GM19438 (cell line): Measurements from ENCODE around the gene XYLT1.
"Not testable (repeated sequence)": the region's sequence is repeated elsewhere in the genome, so short reads cannot be mapped to it uniquely, and the experiment has no call there.

Experiments used
- ATAC-seq: cut with Tn5 transposase; IDR thresholded peaks from one replicate; pipeline ENCODE4 v1.9.1; 2021; ENCODE audit warnings: low read depth; ENCODE audit not compliant: unreplicated experiment

Gene XYLT1

DNA sequence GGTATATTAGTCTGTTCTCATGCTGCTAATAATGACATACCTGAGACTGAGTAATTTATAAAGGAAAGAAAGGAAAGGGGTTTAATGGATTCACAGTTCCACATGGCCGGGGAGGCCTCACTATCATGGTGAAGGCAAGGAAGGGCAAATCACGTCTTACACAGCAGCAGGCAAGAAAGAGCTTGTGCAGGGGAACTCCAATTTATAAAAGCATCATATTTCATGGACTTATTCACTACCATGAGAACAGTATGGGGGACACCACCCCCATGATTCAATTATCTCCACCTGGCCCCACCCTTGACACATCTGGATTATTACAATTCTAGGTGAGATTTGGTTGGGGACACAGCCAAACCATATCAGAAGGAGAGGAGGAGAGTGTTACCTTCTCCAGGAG, 17.7 kb upstream of the XYLT1 start:
- no peak for ATAC-seq

DNA sequence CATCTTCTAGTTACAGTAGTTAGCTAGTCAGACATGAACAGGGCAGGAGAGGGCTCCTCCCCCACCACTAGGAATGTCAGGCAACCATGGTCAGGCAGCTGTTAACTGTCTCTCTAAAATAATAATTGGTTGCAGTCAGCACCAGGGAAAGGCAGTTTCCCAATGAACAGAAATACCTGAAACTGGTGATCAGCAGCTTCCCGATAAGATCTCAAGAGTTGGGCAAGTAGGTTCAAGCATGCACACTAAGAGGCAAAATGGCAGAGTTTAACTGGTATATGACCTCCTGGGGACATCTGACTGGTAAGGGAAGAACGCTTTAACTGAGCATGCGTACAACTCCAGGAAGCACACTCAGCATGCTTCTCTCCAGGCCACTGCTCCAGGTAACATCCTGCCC, 12.6 kb upstream of the XYLT1 start:
- no peak for ATAC-seq

DNA sequence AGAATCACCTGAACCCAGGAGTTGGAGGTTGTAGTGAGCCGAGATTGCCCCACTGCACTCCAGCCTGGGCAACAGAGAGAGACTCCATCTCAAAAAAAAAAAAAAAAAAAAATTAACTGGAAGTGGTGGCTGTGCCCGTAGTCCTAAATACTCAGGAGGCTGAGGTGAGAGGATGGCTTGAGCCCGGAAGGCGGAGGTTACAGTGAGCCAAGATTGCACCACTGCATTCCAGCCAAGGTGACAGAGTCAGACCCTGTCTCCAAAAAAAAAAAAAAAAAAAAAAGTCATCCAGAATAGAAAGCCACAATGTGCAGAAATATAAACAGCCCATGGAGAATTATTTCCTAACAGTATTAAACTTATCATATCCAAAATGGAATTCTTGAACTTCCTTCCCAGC, 11.6 kb upstream of the XYLT1 start:
- ATAC-seq: not testable (repeated sequence)

DNA sequence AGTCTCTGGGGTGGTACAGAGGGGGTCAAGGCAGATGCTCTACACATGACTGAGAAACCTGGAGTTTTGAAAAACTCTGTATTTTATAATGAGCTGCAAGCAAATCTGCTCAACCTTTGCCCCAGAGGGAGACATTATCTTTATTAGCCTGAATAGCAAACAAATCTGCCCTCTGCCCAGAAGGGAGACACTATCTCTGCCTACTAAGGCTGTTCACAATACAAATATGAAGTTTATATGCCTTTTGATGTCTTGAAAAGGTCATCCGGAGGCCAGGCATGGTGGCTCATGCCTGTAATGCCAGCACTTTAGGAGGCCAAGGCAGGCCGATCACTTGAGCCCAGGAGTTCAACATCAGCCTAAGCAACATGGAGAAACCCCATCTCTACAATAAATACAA, 11.0 kb upstream of the XYLT1 start:
- no peak for ATAC-seq

DNA sequence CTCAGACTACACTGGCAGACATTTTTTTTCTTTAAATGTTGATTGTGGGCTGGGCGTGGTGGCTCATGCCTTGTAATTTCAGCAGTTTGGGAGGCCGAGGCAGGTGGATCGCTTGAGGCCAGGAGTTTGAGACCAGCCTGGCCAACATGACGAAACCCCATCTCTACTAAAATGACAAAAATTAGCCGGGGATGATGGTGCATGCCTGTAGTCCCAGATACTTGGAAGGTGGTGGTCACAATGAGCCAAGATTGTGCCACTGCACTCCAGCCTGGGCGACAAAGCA, 6.4 kb upstream of the XYLT1 start:
- not testable (repeated sequence) for ATAC-seq

DNA sequence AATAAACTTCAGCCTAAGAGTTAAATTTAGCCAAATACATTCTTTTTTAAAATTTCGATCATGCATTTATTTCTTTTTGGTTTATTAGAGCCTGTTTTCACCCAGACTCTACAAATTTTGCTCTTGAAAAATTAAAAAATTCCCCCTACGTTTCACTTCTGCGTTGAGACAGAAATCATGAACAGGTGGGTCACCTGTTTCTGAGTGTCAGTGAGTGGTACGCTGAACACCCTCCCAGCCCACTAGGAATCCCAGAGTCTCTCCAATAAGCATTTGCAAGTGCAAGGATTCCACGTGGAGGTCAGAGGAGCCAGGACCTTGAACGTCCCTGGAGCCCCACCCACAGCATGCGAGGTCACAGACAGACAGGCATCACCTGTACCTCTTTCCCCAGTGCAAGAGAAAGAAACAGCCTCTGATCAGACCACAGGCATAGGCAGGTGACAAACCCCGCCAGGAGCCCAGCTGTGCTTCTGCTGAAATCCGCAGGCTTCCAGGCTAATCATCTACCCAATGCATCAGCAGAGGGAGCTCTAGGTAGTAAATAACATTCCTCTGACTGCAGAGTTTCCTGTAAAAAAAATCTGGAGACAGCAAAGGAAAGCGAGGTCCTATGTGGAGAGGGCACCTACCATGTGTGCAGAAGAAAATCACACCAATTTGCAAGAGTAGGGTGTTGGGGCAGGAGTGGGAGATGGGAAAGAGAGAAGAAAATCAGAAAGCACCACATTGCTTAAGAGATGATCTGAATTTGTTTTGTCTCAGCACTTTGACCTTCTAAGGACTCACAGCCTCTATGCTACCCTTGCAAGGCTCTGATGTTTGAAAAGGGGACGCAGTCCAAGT, 5.9 kb upstream of the XYLT1 start:
- ATAC-seq: no peak

DNA sequence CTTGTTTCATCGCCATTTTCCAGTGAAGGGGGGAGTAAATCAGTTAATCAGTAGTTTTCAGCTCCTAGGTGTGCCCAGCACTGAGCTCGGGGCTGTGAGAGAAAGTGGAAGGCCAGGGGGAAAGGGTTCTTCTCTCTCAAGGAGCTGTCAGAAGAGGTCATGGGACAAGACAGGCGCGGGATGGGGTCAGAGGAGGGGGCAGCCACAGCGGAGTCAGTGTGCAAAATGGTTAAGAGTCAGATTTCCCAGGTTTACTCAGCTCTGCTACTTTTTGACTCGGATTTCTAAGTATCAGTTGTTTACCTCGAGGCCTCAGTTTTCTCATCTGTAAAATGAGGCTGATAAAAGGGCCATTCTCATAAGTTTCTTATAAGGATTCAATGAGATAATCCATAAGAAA, 4.3 kb upstream of the XYLT1 start:
- ATAC-seq: no peak

DNA sequence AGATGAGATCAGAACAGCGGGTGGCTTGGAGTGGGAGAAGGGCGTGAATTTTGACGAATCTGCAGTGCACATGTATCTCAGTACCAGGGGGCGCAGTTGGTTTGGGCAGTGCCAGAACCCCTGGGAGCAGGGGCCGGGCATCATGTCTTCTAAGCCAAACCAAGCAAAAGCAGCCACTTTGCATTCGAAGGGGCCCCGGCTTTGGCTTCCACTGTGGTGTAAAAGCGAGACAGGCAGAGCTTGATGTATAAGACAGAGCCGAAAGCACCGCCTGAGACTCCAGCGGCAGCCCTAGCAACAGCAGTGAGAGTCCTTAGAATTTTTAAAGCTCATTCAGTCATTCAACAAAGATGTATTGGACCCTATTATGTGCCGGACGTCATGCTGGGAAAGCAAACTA, 3.8 kb upstream of the XYLT1 start:
- no peak for ATAC-seq

DNA sequence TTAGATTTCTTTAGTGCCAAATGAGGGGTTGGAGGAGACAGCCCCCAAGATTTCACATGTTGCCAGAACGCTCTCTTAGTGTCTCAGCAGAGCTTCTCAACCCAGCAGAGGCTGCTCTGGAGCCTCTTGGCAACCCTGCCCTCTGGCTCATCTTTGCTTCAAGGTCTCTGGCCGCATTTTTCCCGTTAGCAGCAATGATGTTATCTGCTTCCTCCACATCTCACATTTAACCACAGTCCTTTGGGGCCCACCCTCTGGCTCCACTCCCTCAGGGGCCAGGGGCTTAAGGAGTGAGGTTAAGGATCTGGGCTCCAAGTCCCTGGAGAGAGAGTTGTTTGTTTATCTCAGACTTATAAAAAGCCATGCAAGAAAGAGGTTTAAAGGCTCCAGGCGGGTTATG, 3.3 kb upstream of the XYLT1 start:
- ATAC-seq: no peak

DNA sequence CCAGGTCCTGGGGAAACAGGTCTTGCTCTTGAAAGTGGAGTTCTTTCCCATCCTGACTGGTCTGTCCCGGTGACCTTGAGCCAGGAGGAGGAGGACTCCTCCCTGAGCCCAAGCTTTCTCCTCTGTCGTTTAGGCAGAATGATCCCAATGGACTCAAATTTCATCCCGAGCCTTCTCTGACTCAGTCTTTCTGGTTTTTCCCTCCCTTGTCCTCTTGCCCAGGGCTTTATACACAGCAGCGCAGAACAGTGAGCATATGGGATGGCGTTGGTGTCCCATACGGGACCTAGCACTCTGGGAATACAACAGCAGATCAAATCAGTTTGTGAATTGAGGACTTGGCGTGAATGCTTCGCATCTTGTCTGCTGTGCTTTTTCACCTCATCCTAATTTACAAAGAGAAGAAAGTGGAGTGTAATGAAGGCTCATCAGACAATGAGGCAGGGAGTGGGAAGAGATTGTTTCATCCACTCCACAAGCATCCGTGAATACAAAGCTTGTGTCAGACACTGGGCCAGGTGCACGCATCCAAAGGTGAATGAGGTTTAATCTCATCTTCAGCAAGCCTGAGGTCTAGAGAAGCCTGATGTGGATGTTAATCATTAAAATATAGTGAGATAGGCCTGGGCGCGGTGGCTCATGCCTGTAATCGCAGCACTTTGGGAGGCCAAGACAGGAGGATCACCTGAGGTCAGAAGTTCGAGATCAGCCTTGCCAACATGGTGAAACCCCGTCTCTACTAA, 1.1 kb upstream of the XYLT1 start:
- no peak for ATAC-seq

DNA sequence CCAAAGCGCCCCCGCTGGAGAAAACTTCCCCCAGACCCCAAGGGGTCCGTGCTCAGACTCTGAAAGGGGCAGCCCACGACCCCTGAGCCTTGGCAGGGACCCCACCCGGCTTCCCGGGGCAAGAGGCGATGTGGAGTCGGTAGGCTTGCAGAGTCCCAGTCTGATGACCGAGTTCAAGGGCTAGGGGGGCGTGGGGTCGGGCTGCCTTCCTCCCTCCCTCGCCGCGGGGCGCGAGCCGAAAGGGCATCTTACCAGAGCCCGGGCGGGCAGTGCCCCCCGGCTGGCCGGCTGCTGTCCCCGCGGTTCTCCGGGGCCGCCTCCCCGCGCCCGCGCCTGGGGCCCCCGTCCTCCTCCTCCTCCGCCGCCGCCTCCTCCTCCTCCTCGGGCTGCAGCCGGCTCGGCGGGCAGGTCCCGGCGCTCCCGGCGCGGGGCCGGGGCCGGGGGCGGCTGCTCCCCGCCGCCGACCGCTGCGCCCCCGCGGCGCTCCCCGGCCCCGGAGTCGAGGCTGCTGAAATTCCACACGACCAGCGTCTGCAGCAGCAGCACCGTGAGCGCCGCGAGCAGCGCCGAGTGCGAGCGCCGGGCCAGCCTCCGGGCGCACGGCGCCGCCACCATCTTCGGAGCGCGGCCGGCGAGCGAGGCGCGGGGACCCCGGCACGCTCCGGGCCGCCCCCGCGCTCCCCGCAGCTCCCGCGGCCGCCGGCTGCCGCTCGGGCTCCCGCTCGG, 415 bp downstream of the XYLT1 start:
- no peak for ATAC-seq

DNA sequence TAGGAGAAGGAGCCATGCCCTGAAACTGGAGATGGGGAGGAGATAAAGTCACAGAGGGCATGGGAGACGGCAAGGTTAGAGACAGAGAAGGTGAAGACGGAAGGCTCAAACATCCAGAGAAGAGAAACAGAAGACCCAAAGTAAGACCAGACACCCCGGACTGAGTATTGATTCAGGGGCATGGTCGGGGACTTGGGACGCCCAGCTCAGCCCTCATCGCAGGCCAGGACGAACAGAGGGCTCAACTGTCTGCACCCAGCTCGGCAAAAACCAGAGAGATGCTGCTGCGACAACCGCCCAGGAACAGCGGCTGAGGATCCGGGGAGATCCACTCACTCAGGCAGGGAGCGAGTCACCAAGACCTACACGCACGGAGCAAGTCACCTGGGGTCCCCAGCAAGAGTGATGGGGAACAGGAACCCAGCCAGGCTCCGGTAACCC, 999 bp downstream of the XYLT1 start:
- ATAC-seq: no peak

DNA sequence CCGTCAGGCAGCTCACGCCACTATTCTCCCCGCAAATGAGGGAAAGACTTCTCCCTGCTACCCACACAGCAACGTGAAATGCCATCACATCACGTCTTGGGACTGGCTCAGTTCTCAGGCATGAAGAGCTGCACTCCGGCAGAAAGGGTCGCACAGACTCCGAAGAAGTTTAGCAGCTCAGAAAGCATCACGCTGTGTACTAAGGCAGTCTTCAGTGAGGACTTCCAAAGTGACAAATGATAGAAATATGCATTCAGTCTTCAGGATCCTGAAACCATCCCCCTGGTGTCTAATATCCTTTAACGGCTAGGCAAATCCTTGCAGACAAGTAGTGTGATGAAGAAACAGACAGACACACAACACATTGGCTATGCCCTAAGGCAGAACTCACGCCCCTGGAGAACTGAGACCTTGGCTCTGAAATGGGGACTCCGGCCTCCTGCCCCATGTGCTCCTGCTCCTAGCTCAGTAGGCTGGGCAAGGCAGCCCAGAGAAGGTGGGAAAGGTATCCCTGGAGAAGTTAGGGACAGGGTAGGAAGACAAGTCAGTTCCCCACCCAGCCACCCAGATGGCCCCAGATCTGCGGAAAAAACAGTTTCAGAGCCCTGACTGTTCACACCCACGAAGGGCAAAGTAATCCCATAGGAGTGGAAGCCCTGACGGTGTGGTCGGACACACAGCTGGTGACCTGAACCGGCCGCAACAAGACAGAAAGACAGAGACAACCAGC, 1.6 kb downstream of the XYLT1 start:
- no peak for ATAC-seq

DNA sequence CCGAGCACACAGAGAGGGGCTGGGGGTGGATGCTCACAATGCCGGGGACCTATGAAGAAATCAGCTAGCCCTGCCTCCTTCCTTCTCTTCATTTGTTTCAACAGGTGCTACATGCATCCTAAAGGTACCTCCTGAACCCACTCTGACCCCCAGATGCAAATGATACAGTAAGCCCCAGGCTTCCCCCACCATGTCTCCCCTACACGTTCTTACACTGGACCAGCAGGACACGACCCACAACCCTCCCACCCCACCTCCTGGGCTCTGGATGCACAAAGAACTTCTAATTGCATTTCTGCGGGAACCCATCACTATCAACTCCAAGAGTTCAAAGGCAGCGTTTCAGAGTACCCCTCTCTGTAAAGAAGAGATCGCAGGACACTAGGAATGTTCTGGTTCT, 2.1 kb downstream of the XYLT1 start:
- no peak for ATAC-seq

DNA sequence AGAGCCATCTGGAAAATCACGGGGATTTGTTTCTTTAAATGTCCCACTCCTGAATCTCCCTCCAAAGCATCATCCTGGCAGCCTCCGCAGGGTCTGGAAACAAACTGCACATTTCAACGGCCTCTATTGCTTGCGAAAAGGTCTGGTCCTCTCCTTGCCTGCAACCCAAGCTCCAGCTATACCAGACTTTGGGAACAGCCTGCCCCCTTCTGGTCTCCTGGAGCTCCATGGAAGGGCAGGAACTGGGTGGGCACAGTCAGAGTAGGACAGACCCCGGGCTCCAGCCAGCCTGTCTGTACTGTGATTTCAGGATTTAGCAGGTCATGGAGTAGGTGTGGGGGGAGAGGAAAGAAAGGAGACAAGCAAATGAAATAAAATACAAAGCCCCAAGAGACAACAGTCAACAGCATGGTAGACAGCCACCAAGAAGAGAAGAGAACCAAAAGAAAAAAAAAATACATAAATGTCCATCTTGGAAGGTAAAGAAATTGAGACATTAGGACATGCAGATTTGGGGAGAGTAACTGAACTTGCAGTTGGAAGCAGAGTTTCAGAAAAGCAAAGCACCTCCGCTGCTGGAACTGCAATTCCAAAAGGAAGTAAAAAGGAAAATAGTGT, 2.7 kb downstream of the XYLT1 start:
- ATAC-seq: no peak

DNA sequence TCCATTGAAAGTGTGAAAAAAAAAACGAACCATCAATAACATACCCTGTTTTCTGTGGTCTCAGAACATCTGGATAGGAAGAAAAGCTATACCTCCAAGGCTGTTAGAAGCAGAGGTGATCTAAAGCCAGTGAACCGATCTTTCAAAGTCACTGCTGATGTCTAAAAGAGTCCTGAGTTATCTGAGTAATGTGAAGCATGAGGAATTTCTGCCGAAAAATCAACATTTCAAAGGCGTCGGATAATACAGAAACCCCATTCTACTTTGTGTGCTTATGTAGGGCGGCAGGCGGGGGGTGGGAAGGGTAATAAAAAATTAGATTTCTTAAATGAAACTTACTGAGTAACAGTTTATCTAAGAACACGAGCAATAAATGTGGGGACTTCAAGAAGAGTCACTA, 3.9 kb downstream of the XYLT1 start:
- no peak for ATAC-seq

DNA sequence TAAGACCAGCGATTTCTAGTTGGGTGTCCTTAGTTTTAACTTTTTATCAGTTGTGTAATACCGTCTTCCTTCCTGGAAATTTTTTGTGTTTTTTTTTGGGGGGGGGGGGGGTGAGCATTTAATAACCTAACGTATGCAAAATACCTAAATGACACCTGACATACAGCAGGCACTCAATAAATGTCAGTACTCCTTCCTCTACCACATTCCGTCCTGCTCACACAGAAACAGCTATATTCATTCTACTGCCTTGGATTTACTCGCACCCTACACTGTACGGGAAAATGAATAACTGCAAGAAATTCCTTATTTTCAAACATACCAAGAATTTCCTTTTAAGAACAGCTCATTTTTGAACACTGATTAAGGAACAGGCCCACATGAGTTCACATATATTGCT, 5.3 kb downstream of the XYLT1 start:
- ATAC-seq: no peak

DNA sequence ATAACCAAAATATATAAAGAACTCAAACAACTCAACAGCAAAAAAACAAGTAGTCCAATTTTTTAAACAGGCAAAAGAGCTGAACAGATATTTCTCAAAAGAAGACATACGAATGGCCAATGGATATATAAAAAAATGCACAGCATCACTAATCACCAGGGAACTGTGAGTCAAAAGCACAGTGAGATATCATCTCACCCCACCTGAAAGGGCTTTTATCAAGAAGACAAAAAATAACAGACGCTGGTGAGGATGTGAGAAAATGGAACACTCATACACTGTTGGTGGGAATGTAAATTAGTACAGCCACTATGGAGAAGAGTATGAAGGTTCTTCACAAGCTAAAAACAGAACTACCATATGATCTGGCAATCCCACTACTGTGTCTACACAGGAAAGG, 7.4 kb downstream of the XYLT1 start:
- no peak for ATAC-seq

DNA sequence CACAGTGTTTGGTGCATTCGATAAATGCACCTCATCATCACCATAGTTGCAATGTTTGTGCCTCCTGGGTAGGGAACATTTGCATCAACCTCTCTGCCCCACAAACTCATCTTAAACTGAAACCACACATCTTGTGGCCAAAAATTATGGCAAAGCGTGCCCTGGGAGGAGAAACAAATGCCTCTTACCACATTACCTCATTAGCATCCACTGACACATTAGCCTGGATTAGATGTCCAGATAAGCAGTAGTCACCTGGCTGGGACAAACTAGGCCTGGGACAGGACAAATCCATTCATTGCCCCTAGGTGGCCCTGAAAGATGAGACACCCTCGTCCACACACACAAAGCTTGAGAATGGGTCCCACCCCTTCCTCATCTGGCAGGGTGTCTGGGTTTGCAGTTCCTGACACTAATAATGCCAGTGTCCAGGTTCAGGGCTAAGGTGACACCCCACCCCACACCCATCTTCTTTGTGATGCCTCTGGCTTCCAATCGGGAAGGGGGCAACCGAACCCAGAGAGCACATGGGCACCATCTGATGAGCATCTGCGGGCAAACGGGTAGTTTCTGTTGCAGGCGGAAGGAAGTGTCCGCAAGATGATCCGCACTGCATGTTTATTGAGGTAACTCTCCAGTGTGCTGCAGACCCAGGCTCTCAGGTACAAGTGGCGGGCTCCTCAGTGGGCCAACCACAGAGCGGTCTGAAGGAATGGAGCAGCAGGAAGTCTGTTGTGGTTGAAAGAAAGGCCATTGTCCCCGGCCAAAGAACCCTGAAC, 8.6 kb downstream of the XYLT1 start:
- no peak for ATAC-seq

DNA sequence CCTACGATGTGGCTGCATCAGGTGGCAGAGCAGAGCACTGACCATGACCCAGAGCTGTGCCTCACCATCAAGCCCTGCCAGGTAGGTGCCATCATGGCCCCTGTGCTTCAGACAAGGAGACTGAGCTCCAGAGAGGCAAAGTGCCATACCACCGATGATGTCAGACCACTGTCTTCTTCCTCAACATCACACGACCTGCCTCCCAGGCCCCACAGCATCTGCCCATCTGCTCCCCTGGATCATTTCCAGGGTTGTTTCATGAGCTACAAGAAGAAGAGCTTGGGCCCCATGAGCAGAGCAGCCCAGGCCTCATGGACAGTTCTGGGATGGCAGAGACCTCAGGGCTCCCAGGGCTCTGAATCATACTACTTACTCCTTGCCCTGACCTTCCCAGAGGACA, 9.9 kb downstream of the XYLT1 start:
- no peak for ATAC-seq
